Keratinocyte (primary cell): ENCODE data around the gene TRMT10C. TPM values are rescaled to one million over a fixed set of nuclear protein-coding genes. Genes with fewer than 3 reads are reported as not detected.

Source experiments
- DNase-seq: peaks from one replicate; pipeline ENCODE4 v3.0.0-alpha.2; 2011; ENCODE audit warnings: low read depth, missing footprints, low spot score
- FAIRE-seq: peaks from 2 replicates; lab custom pipeline; 2011; peaks lifted over from hg19 to GRCh38; lab: Jason Lieb, UNC
- H2AFZ ChIP-seq: 2 replicates; pipeline ENCODE4 v1.6.0; 2012; ENCODE audit warnings: low read length, control low read depth, inconsistent platforms; ENCODE audit not compliant: control insufficient read depth
- H3K27ac ChIP-seq: 2 replicates; pipeline ENCODE4 v1.5.1; 2011; ENCODE audit warnings: low read length; ENCODE audit not compliant: control insufficient read depth, insufficient read depth
- H3K27me3 ChIP-seq: 3 replicates; pipeline ENCODE4 v1.6.0; 2011; ENCODE audit warnings: low read length; ENCODE audit not compliant: control insufficient read depth, insufficient read depth; ENCODE audit errors: extremely low read depth
- H3K36me3 ChIP-seq, 2 experiments: 2 replicates in 1 of 2; 3 replicates in 1 of 2; pipeline ENCODE4 v1.5.1; 2011; ENCODE audit warnings: low read length in 2 of 2, mild to moderate bottlenecking in 1 of 2; ENCODE audit not compliant: control insufficient read depth in 2 of 2, insufficient read depth in 2 of 2; ENCODE audit errors: extremely low read depth in 1 of 2
- H3K4me1 ChIP-seq: 3 replicates; pipeline ENCODE4 v1.5.1; 2011; ENCODE audit warnings: low read length; ENCODE audit not compliant: control insufficient read depth, insufficient read depth; ENCODE audit errors: extremely low read depth
- H3K4me2 ChIP-seq: 3 replicates; pipeline ENCODE4 v1.6.0; 2011; ENCODE audit warnings: low read depth, low read length; ENCODE audit not compliant: control insufficient read depth, insufficient read depth; ENCODE audit errors: extremely low read depth
- H3K4me3 ChIP-seq, 3 experiments: fragments of 200-600 bp in 1 of 3; sonication (generic) in 1 of 3; 2 replicates in 2 of 3; 3 replicates in 1 of 3; pipeline ENCODE4 v1.5.1; 2011 to 2016; ENCODE audit warnings: low read length in 3 of 3, mild to moderate bottlenecking in 3 of 3, control low read depth in 2 of 3, inconsistent platforms in 1 of 3, low read depth in 1 of 3, mixed read lengths in 1 of 3, mixed run types in 1 of 3, moderate library complexity in 1 of 3; ENCODE audit not compliant: control insufficient read depth in 2 of 3, insufficient read depth in 2 of 3; ENCODE audit errors: extremely low read depth in 1 of 3
- H3K79me2 ChIP-seq: 2 replicates; pipeline ENCODE4 v1.6.0; 2012; ENCODE audit warnings: low read length; ENCODE audit not compliant: control insufficient read depth, insufficient read depth
- H3K9ac ChIP-seq: 3 replicates; pipeline ENCODE4 v1.6.0; 2011; ENCODE audit warnings: low read length; ENCODE audit not compliant: control insufficient read depth, insufficient read depth; ENCODE audit errors: extremely low read depth
- H3K9me1 ChIP-seq: 3 replicates; pipeline ENCODE4 v1.6.0; 2011; ENCODE audit warnings: low read length; ENCODE audit not compliant: control insufficient read depth, insufficient read depth; ENCODE audit errors: extremely low read depth
- H3K9me3 ChIP-seq: 2 replicates; pipeline ENCODE4 v1.5.1; 2012; ENCODE audit warnings: low read depth, low read length; ENCODE audit not compliant: control insufficient read depth
- H4K20me1 ChIP-seq: 3 replicates; pipeline ENCODE4 v1.6.0; 2011; ENCODE audit warnings: low read length; ENCODE audit not compliant: control insufficient read depth, insufficient read depth; ENCODE audit errors: extremely low read depth
- EZH2 ChIP-seq: IDR thresholded peaks from one replicate; pipeline ENCODE4 v1.6.1; 2012; ENCODE audit warnings: inconsistent platforms, mild to moderate bottlenecking, low read length, moderate library complexity
- dilution Hi-C: fragments of 300-500 bp; cut with MboI; formaldehyde crosslinking; loops from one replicate; pipeline ENCODE4 v1.7.0; 2020; ENCODE audit warnings: low sequenced_read_pairs; ENCODE audit not compliant: extremely low pct_ligation_motif_present
- polyA plus RNA-seq, 5 experiments: library from polyadenylated mRNA; depleted of rRNA in 3 of 5; stranded (reverse) in 3 of 5; stranded (forward) in 1 of 5; unstranded in 1 of 5; fragments of >200 nt; gene quantifications; 1 replicate in 1 of 5; 2 replicates in 3 of 5; 3 replicates in 1 of 5; pipeline versions ENCODE4 v1.2.1 to v1.2.3, GENCODE V29; 2011 to 2012; ENCODE audit warnings: missing spikeins in 2 of 5, low read depth in 1 of 5, low replicate concordance in 1 of 5
- TF ChIP-seq, protein P1 (sequence below), 3 experiments: IDR thresholded peaks in 1 of 3; conservative IDR thresholded peaks in 1 of 3; optimal IDR thresholded peaks in 1 of 3; 2 replicates in 2 of 3; 3 replicates in 1 of 3; pipeline versions ENCODE3 to v1.5.1; 2011; ENCODE audit warnings: low read length in 3 of 3, mild to moderate bottlenecking in 3 of 3, moderate library complexity in 2 of 3, control low read depth in 1 of 3, inconsistent platforms in 1 of 3; ENCODE audit not compliant: insufficient read depth in 2 of 3; ENCODE audit errors: extremely low read depth in 1 of 3

Gene TRMT10C
- polyA plus RNA-seq, 1 donor (not counting 4 experiments of a cell fraction or from before 2014, with no cell fraction given) = 35.5 TPM

DNA sequence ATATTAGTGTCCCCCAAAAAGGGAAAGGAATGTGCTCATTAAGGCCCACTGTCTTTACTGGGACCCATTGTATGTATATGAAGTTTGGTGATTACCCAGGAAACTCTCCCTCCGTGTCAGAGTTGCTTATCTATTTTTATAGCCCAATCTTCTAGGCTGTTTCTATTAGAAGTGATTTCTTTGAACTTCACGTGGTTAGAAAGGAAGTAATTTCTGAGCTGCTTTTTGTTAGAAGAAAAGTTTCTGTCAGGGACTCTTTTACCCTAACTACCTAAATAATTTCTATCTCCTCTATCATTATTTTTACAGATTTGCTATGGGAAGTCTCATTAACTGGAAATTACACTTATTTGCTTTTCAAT lies 31.0 kb upstream of the TRMT10C start:
- no peaks in the 10 kb centered on the region for H3K36me3 ChIP-seq
- H3K9me3 ChIP-seq = no peaks in the 10 kb centered on the region
- no peak for DNase-seq
- H4K20me1 ChIP-seq = no peaks in the 10 kb centered on the region
- TF ChIP-seq, protein P1, sequence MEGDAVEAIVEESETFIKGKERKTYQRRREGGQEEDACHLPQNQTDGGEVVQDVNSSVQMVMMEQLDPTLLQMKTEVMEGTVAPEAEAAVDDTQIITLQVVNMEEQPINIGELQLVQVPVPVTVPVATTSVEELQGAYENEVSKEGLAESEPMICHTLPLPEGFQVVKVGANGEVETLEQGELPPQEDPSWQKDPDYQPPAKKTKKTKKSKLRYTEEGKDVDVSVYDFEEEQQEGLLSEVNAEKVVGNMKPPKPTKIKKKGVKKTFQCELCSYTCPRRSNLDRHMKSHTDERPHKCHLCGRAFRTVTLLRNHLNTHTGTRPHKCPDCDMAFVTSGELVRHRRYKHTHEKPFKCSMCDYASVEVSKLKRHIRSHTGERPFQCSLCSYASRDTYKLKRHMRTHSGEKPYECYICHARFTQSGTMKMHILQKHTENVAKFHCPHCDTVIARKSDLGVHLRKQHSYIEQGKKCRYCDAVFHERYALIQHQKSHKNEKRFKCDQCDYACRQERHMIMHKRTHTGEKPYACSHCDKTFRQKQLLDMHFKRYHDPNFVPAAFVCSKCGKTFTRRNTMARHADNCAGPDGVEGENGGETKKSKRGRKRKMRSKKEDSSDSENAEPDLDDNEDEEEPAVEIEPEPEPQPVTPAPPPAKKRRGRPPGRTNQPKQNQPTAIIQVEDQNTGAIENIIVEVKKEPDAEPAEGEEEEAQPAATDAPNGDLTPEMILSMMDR (optimal IDR thresholded peaks at IDR 0.05 in 1 of 3, IDR thresholded peaks at IDR 0.05 in 1 of 3, conservative IDR thresholded peaks at IDR 0.05 in 1 of 3; ENCODE audit: extremely low read depth in 1 of 3, insufficient read depth in 2 of 3, low read length in 3 of 3) = no peak
- no peak for TF ChIP-seq EZH2
- H3K4me2 ChIP-seq = no peak overlapping the region
- H3K27me3 ChIP-seq = no peaks in the 10 kb centered on the region
- H2AFZ ChIP-seq = no peak overlapping the region
- peaks cover 18% of the 10 kb centered on the region for H3K4me1 ChIP-seq
- no peak for FAIRE-seq
- no peak overlapping the region for H3K4me3 ChIP-seq
- H3K27ac ChIP-seq = no peak overlapping the region
- H3K9ac ChIP-seq = no peak overlapping the region
- no peaks in the 10 kb centered on the region for H3K9me1 ChIP-seq
- dilution Hi-C loops = no loop called here
- H3K79me2 ChIP-seq = no peaks in the 10 kb centered on the region

DNA sequence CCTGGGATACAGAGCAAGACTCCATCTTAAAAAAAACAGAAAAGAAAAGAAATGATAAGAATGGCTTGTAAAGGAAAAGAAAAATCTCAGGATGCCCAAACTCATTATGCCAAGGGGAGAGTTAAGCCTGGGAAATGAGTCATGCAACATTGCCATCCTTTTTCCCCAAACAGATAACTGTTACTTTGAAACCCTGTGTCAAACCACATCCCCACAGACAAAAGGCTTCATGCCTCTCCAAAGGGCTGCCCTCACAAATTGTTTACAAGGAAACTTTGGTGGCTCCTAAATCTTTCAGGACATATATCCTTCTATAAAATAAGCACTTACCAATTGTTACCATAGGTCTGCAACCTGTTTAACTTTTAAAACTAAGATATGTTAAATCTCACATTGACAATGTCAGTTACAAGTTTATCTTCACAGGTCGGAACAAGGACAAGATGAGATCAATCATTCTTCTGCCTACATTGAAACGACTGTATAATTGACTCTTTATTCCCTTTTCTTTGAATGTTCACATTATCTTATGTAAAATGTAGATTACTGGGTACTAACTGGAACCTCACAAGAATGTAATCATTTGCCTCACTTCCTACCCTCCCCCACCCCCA lies 30.1 kb upstream of the TRMT10C start:
- H3K79me2 ChIP-seq = no peaks in the 10 kb centered on the region
- no peaks in the 10 kb centered on the region for H3K9me3 ChIP-seq
- H3K27me3 ChIP-seq = no peaks in the 10 kb centered on the region
- dilution Hi-C loops = no loop called here
- no peak overlapping the region for H3K4me2 ChIP-seq
- TF ChIP-seq, protein P1 (optimal IDR thresholded peaks at IDR 0.05 in 1 of 3, IDR thresholded peaks at IDR 0.05 in 1 of 3, conservative IDR thresholded peaks at IDR 0.05 in 1 of 3; ENCODE audit: extremely low read depth in 1 of 3, insufficient read depth in 2 of 3, low read length in 3 of 3) = no peak
- no peak for TF ChIP-seq EZH2
- no peak overlapping the region for H3K9ac ChIP-seq
- no peaks in the 10 kb centered on the region for H3K36me3 ChIP-seq
- peaks cover 18% of the 10 kb centered on the region for H3K4me1 ChIP-seq
- FAIRE-seq = peak; percentile 62
- H3K4me3 ChIP-seq = no peak overlapping the region
- DNase-seq = no peak
- H4K20me1 ChIP-seq = no peaks in the 10 kb centered on the region
- H3K27ac ChIP-seq = no peak overlapping the region
- no peaks in the 10 kb centered on the region for H3K9me1 ChIP-seq
- H2AFZ ChIP-seq = no peak overlapping the region
